HepG2 (cell line): Measurements from ENCODE around the gene TSEN54. TPM values are rescaled to one million over a fixed set of nuclear protein-coding genes. Genes with fewer than 3 reads are reported as not detected.

Source experiments
- ATF7 ChIP-seq, 2 experiments: fragments of 450-650 bp in 1 of 2; sonication (generic) in 1 of 2; formaldehyde crosslinking in 1 of 2; IDR thresholded peaks; 2 replicates each; pipeline versions ENCODE4 v1.4.0 to v1.6.1; 2016 to 2020; ENCODE audit warnings: antibody characterized with exemption in 1 of 2, mild to moderate bottlenecking in 1 of 2, missing genetic modification reagents in 1 of 2
- GATAD1 ChIP-seq: IDR thresholded peaks from 2 replicates; pipeline ENCODE4 v1.6.1; 2016; ENCODE audit warnings: missing genetic modification reagents, missing compliant biosample characterization
- HDAC1 ChIP-seq: sonication (generic); formaldehyde crosslinking; IDR thresholded peaks from 2 replicates; pipeline ENCODE4 v1.5.1; 2020; ENCODE audit warnings: mild to moderate bottlenecking, missing genetic modification reagents
- NKX3-1 ChIP-seq: sonication (generic); formaldehyde crosslinking; IDR thresholded peaks from 2 replicates; pipeline ENCODE4 v1.5.0; 2020; ENCODE audit warnings: missing genetic modification reagents
- SIN3A ChIP-seq: IDR thresholded peaks from 2 replicates; pipeline ENCODE4 v1.6.1; 2011; ENCODE audit warnings: low read depth, mild to moderate bottlenecking, control low read depth, low read length, borderline replicate concordance
- STAT5B ChIP-seq: sonication (generic); formaldehyde crosslinking; IDR thresholded peaks from 2 replicates; pipeline ENCODE4 v1.4.0; 2020; ENCODE audit warnings: missing genetic modification reagents
- ZNF484 ChIP-seq: sonication (generic); formaldehyde crosslinking; IDR thresholded peaks from 2 replicates; pipeline ENCODE4 v1.5.1; 2020; ENCODE audit warnings: mild to moderate bottlenecking, low read depth, missing genetic modification reagents, borderline replicate concordance
- ZNF572 ChIP-seq: sonication (generic); formaldehyde crosslinking; IDR thresholded peaks from 2 replicates; pipeline ENCODE4 v1.5.1; 2020; ENCODE audit warnings: mild to moderate bottlenecking, missing genetic modification reagents
- ZNF614 ChIP-seq: IDR thresholded peaks from 2 replicates; pipeline ENCODE4 v1.6.1; 2018; ENCODE audit warnings: missing biosample characterization, missing genetic modification reagents, inconsistent platforms, borderline replicate concordance
- ZNF616 ChIP-seq: sonication (generic); formaldehyde crosslinking; IDR thresholded peaks from 2 replicates; pipeline ENCODE4 v1.5.0; 2020; ENCODE audit warnings: low read depth, mild to moderate bottlenecking, missing genetic modification reagents
- ZNF703 ChIP-seq: sonication (generic); formaldehyde crosslinking; IDR thresholded peaks from 2 replicates; pipeline ENCODE4 v1.5.1; 2020; ENCODE audit warnings: missing genetic modification reagents, mild to moderate bottlenecking, moderate library complexity, borderline replicate concordance
- ZNF761 ChIP-seq: sonication (generic); formaldehyde crosslinking; conservative IDR thresholded peaks from 2 replicates; pipeline ENCODE4 v1.4.0; 2020; ENCODE audit warnings: mild to moderate bottlenecking, missing genetic modification reagents
- polyA plus RNA-seq, 8 experiments: library from polyadenylated mRNA; depleted of rRNA in 3 of 8; stranded (reverse) in 7 of 8; unstranded in 1 of 8; fragments of >200 nt; fragmentation: Illumina TruSeq in 4 of 8; extraction: Trizol in 4 of 8; gene quantifications; 2 replicates each; pipeline versions ENCODE4 v1.2.1 to v1.2.3, GENCODE V29; 2011 to 2016; ENCODE audit warnings: low read depth in 4 of 8, missing spikeins in 1 of 8, mixed read lengths in 1 of 8; ENCODE audit not compliant: insufficient read depth in 1 of 8
- total RNA-seq, 5 experiments: library from RNA; depleted of rRNA; stranded (reverse); fragments of >200 nt; fragmentation: Illumina TruSeq; extraction: Trizol; gene quantifications; 2 replicates each; pipeline ENCODE4 v1.2.3, GENCODE V29; 2016; ENCODE audit warnings: low read depth in 1 of 5
- TF ChIP-seq, protein P1 (sequence below): sonication (generic); formaldehyde crosslinking; IDR thresholded peaks from 2 replicates; pipeline ENCODE4 v1.8.0; 2022; ENCODE audit warnings: missing genetic modification reagents, mild to moderate bottlenecking, borderline replicate concordance
- TF ChIP-seq, protein P2 (sequence below): sonication (generic); formaldehyde crosslinking; IDR thresholded peaks from 2 replicates; pipeline ENCODE4 v1.5.1; 2020; ENCODE audit warnings: missing genetic modification reagents, mild to moderate bottlenecking, borderline replicate concordance
- TF ChIP-seq, protein P3 (sequence below): IDR thresholded peaks from 2 replicates; pipeline ENCODE4 v1.6.1; 2016
- TF ChIP-seq, protein P4 (sequence below): IDR thresholded peaks from 2 replicates; pipeline ENCODE4 v1.6.1; 2016; ENCODE audit warnings: missing genetic modification reagents, missing compliant biosample characterization
- TF ChIP-seq, protein P5 (sequence below): sonication (generic); formaldehyde crosslinking; IDR thresholded peaks from 2 replicates; pipeline ENCODE4 v1.8.1; 2023; ENCODE audit warnings: mild to moderate bottlenecking, missing genetic modification reagents
- TF ChIP-seq, protein P6 (sequence below): sonication (generic); formaldehyde crosslinking; IDR thresholded peaks from 2 replicates; pipeline ENCODE4 v1.8.1; 2023; ENCODE audit warnings: mild to moderate bottlenecking, moderate library complexity, missing genetic modification reagents

The TSEN54 gene
- total and polyA plus RNA-seq, 2 of the 13 experiments (the other 11 are each of a cell fraction or from before 2014, with no cell fraction given), result 62.9 to 63.3 TPM

DNA sequence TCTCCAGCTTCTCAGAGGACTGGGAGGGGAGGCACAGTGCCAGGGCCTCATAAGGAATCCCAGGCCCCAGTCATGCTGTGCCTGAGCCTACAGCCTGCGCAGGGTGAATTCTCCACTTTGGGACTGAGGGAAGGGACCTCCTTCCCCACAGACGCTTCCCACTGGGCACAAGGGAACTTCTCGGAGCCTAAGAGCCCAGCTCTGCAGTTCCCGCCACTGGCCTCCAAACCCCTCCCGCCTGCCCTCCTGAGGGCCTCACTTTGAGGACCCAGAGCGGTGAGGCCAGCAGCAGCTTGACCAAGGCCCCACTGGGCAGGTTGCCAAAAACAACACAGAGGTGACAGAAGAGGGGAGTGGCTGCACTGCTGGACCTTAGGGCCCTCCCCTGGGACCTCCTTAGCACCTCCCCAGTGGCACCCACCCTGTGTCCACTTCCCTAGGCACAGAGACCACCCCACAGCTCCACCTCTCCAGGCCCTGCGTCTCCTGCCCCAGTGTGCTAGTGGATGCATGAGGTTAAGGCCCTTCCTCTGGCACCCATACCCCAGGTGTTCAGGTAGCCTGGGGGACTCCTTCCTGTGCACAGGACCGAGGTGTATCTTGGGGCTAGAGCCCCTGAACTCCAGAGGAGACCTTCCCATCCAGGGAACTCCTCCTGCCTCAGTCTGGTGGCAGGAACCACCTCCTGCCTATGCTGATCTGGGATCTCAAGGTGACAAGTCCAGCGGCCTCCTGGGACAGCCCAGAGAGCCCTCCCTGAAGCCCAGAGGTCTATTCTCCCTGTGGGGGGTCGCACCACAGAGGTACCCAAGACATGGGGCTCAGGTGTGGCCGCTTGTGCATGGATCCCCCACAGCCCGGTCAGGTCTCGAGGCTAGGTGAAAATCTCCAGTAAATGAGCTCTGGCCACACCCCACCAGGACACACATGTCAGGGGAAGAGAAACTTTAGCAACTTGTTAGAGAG, 4.4 kb upstream of the TSEN54 start (continued):
- TF ChIP-seq ZNF614 (peak; percentile 71; the same call in 1 of the 2 replicates), ZNF703 (CRISPR knock-in tag) (no peak), NKX3-1 (CRISPR knock-in tag) (no peak), ZNF616 (CRISPR knock-in tag) (no peak), ZNF761 (no peak), GATAD1 (CRISPR knock-in tag) (peak; percentile 70), SIN3A (peak; percentile 82), HDAC1 (peak; percentile 97), ZNF572 (CRISPR knock-in tag) (peak; percentile 66; the same call in 1 of the 2 replicates), ATF7 (IDR thresholded peaks at IDR 0.05) (no peak), ATF7 (CRISPR knock-in tag; IDR thresholded peaks at IDR 0.05) (peak; percentile 81; the same call in 1 of the 2 replicates), STAT5B (CRISPR knock-in tag) (peak; percentile 34; the same call in 1 of the 2 replicates), ZNF484 (CRISPR knock-in tag) (no peak)
- TF ChIP-seq, protein P1, sequence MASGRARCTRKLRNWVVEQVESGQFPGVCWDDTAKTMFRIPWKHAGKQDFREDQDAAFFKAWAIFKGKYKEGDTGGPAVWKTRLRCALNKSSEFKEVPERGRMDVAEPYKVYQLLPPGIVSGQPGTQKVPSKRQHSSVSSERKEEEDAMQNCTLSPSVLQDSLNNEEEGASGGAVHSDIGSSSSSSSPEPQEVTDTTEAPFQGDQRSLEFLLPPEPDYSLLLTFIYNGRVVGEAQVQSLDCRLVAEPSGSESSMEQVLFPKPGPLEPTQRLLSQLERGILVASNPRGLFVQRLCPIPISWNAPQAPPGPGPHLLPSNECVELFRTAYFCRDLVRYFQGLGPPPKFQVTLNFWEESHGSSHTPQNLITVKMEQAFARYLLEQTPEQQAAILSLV (CRISPR knock-in tag), result peak; percentile 21; the same call in 1 of the 2 replicates
- TF ChIP-seq, protein P2, sequence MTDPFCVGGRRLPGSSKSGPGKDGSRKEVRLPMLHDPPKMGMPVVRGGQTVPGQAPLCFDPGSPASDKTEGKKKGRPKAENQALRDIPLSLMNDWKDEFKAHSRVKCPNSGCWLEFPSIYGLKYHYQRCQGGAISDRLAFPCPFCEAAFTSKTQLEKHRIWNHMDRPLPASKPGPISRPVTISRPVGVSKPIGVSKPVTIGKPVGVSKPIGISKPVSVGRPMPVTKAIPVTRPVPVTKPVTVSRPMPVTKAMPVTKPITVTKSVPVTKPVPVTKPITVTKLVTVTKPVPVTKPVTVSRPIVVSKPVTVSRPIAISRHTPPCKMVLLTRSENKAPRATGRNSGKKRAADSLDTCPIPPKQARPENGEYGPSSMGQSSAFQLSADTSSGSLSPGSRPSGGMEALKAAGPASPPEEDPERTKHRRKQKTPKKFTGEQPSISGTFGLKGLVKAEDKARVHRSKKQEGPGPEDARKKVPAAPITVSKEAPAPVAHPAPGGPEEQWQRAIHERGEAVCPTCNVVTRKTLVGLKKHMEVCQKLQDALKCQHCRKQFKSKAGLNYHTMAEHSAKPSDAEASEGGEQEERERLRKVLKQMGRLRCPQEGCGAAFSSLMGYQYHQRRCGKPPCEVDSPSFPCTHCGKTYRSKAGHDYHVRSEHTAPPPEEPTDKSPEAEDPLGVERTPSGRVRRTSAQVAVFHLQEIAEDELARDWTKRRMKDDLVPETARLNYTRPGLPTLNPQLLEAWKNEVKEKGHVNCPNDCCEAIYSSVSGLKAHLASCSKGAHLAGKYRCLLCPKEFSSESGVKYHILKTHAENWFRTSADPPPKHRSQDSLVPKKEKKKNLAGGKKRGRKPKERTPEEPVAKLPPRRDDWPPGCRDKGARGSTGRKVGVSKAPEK (CRISPR knock-in tag), result peak; percentile 53
- TF ChIP-seq, protein P3, sequence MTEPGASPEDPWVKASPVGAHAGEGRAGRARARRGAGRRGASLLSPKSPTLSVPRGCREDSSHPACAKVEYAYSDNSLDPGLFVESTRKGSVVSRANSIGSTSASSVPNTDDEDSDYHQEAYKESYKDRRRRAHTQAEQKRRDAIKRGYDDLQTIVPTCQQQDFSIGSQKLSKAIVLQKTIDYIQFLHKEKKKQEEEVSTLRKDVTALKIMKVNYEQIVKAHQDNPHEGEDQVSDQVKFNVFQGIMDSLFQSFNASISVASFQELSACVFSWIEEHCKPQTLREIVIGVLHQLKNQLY (CRISPR knock-in tag), result peak; percentile 51; the same call in 1 of the 2 replicates
- TF ChIP-seq, protein P4, sequence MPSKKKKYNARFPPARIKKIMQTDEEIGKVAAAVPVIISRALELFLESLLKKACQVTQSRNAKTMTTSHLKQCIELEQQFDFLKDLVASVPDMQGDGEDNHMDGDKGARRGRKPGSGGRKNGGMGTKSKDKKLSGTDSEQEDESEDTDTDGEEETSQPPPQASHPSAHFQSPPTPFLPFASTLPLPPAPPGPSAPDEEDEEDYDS (CRISPR knock-in tag), result peak; percentile 63
- TF ChIP-seq, protein P5, sequence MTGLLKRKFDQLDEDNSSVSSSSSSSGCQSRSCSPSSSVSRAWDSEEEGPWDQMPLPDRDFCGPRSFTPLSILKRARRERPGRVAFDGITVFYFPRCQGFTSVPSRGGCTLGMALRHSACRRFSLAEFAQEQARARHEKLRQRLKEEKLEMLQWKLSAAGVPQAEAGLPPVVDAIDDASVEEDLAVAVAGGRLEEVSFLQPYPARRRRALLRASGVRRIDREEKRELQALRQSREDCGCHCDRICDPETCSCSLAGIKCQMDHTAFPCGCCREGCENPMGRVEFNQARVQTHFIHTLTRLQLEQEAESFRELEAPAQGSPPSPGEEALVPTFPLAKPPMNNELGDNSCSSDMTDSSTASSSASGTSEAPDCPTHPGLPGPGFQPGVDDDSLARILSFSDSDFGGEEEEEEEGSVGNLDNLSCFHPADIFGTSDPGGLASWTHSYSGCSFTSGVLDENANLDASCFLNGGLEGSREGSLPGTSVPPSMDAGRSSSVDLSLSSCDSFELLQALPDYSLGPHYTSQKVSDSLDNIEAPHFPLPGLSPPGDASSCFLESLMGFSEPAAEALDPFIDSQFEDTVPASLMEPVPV, result peak; percentile 89
- TF ChIP-seq, protein P6, sequence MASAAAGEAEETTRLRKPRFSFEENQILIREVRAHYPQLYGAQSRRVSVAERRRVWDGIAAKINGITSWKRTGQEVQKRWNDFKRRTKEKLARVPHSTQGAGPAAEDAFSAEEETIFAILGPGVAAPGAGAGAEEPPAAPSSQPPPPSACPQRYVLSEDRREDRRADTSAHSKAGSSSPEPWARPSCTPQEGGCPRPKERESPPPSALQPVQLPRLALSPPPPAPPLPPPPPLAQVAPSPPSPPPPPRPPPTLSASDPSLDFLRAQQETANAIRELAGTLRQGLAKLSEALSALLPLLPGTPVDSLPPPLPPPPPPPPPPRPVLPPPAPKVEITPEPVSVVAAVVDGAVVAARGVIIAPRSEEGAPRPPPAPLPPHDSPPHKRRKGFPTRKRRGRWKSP (CRISPR knock-in tag), result no peak
